Measurements from ENCODE around the gene ABCC8. TPM values are rescaled to one million over a fixed set of nuclear protein-coding genes. Genes with fewer than 3 reads are reported as not detected.
A peak's percentile ranks its signal among the peaks of the same experiment; 100 is the strongest.

Gene ABCC8
- total RNA-seq, 2 experiments from 2014 or later = not detected

DNA sequence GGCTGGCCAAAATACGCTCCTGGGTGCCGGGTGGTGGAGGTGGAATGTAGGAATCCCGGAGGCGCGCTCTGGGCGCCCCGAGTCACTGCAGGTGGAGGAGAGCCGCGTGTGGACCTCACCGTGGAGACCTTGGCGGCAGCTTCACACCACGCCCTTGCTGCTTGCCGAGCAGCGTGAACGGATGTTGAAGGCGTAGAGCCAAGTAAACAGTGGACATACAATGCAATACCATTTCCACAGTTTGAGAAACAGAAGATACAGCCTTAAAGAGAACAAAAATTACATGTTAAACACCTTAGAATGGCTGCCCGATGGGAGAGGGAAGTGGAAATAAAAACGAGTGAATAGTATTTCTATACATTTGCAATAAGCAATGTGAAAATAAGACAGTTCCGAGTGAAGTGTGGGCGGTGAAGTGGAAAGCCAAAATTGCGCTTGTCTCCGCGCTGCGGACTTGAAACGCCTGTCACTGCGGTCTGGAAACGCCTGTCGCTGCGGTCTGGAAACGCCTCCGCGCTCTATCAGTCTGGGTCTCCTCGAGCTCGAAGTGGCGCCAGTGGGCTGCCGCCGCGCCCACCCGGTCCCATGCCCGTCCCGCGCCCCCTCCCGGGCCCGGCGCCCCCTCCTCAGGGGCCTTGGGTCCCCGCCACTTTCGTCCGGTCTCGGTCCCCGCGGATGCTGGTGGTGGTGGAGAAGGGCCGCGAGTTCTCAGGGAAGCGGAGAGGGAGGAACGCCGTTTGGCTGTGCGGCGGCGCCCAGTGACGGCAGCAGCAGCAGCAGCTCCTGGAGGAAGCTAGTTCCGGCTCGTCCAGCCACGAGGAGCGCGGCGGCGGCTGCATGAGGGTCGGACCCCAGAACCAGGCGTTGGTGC lies 123.5 kb downstream of the ABCC8 start:
- peaks cover 7% of the 10 kb centered on the region for H3K36me3 Mint-ChIP-seq (ENCODE audit: low read depth)
- DNase-seq = peak; percentile 47
- H3K9me3 Mint-ChIP-seq = peaks cover 3% of the 10 kb centered on the region
- H3K4me3 Mint-ChIP-seq = peak overlapping the region; percentile 69
- peaks cover 31% of the 10 kb centered on the region for H3K4me1 Mint-ChIP-seq
- ChIA-PET POLR2A (no interaction called here), CTCF (interaction anchor here (1.0 to 1.5 kb wide), 3 partner anchors 8 to 35 kb away, joined by 4 read pairs; no protein-coding TSS in a partner anchor)
- H3K27ac Mint-ChIP-seq = peak overlapping the region; percentile 82
- peaks cover 31% of the 10 kb centered on the region for H3K27me3 Mint-ChIP-seq

DNA sequence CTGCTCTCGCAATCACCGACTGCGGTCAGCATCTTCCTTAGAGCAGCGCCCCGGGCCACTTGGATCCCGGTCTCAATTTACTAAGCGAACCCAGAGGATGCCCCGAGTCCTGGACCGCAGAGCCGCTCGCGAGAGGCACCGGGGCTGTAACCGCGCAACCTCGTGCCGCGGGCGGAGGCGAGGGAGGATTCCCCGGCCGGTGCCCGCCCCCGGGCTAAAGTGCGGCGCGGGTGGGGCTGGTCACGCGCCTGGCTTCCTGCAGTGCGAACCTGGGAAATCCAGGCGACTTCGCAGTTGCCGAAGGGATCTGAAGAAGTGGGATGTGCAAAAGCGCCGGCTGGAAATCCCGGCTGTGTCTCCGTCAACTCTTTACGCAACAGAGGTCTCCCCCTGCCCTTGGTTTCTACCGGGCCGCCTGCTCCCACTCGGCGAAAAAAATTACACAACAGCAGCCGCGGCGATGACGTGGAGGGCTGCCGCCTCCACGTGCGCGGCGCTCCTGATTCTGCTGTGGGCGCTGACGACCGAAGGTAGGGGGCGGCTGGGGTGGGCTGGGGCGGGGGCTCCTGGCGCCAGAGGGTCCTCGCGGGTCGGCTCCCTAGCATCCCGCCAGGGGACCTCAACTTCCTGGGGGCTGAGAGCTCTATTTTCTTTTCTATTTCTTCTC lies 125.0 kb downstream of the ABCC8 start, which contains the start of gene NCR3LG1:
Gene NCR3LG1, plus strand, starts transcription at position 291 of the 667 bp plus-strand sequence. Its CDS starts 170 bp downstream, at position 461.
- H3K27me3 Mint-ChIP-seq = peaks cover 31% of the 10 kb centered on the region
- H3K27ac Mint-ChIP-seq = peak within 1 kb of the TSS; percentile 82
- H3K4me1 Mint-ChIP-seq = peaks cover 31% of the 10 kb centered on the region
- peak within 1 kb of the TSS; percentile 69 for H3K4me3 Mint-ChIP-seq
- CTCF ChIA-PET = no interaction called here
- POLR2A ChIA-PET = interaction anchor here (0.7 kb wide), 1 partner anchor 33 kb away, joined by 6 read pairs; no protein-coding TSS in a partner anchor
- peaks cover 3% of the 10 kb centered on the region for H3K9me3 Mint-ChIP-seq
- H3K36me3 Mint-ChIP-seq (ENCODE audit: low read depth) = peaks cover 7% of the 10 kb centered on the region
- peak; percentile 44 for DNase-seq

DNA sequence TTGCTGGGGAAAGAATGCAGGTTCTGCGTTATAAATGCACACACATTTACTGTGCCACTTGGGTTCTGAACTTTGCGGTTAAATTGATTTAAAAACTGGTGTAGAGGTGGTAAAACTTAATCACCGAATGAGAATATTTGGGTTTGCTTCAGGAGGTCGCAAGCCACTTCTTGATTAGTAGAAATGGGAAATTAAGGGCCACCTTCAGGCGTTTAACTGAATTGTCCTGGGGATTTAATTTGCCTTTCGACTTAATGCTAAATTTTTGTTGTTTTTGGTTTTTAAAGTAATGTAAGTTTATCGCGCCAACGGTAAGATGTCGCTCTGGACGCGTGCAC lies 125.5 kb downstream of the ABCC8 start:
- Mint-ChIP-seq H3K36me3 (ENCODE audit: low read depth) (peaks cover 7% of the 10 kb centered on the region), H3K27ac (peak overlapping the region; percentile 57), H3K4me3 (peak overlapping the region; percentile 69), H3K4me1 (peaks cover 31% of the 10 kb centered on the region), H3K27me3 (peaks cover 31% of the 10 kb centered on the region), H3K9me3 (no peaks in the 10 kb centered on the region)
- POLR2A ChIA-PET = interaction anchor here (0.6 kb wide), 1 partner anchor 633 kb away, joined by 6 read pairs; no protein-coding TSS in a partner anchor
- DNase-seq = no peak
- CTCF ChIA-PET = interaction anchor here (1.1 kb wide), 1 partner anchor 33 kb away, joined by 3 read pairs; no protein-coding TSS in a partner anchor

GRCh38 chr11:17350455-17351171 lies 126.0 kb downstream of the ABCC8 start:
- Mint-ChIP-seq H3K9me3 (no peaks in the 10 kb centered on the region), H3K27ac (no peak overlapping the region), H3K4me3 (peak overlapping the region; percentile 69), H3K27me3 (peaks cover 31% of the 10 kb centered on the region), H3K4me1 (peaks cover 31% of the 10 kb centered on the region), H3K36me3 (ENCODE audit: low read depth) (peaks cover 7% of the 10 kb centered on the region)
- CTCF ChIA-PET = interaction anchor here (1.1 kb wide), 1 partner anchor 34 kb away, joined by 3 read pairs; no protein-coding TSS in a partner anchor
- POLR2A ChIA-PET = interaction anchor here (0.6 kb wide), 1 partner anchor 633 kb away, joined by 6 read pairs; no protein-coding TSS in a partner anchor
- no peak for DNase-seq

DNA sequence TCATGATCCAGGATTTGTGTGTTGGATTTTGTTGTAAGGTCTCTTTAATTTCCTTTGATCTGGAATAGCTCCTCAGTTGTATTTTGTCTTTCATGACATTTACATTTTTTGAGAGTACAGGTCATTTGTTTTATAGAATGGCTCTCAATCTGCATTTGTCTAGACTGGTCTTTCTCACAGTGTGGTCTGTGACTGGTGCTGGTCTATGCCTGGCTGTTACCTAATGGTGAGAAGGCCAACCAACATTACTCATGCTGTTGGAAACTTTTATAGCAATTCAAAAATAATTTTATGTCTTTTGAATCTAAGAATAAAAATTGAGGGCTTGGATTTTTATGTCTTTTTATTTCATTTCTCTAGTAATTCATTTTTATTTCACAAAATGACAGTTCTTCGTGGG lies 129.0 kb downstream of the ABCC8 start:
- CTCF ChIA-PET = interaction anchor here (1.1 kb wide), 1 partner anchor 14 kb away, joined by 5 read pairs; no protein-coding TSS in a partner anchor
- Mint-ChIP-seq H3K27ac (no peak overlapping the region), H3K9me3 (no peaks in the 10 kb centered on the region), H3K27me3 (peaks cover 18% of the 10 kb centered on the region), H3K36me3 (ENCODE audit: low read depth) (peaks cover 20% of the 10 kb centered on the region), H3K4me1 (peaks cover 13% of the 10 kb centered on the region), H3K4me3 (no peak overlapping the region)
- DNase-seq = no peak
- POLR2A ChIA-PET = no interaction called here

- no peaks in the 10 kb centered on the region for H3K9me3 Mint-ChIP-seq
- H3K36me3 Mint-ChIP-seq (ENCODE audit: low read depth) = peaks cover 15% of the 10 kb centered on the region
- H3K4me1 Mint-ChIP-seq = no peaks in the 10 kb centered on the region
- ChIA-PET CTCF (interaction anchor here (0.8 to 1.4 kb wide), 2 partner anchors 13 to 589 kb away, joined by 3 read pairs; no protein-coding TSS in a partner anchor), POLR2A (no interaction called here)
- no peak overlapping the region for H3K4me3 Mint-ChIP-seq
- no peaks in the 10 kb centered on the region for H3K27me3 Mint-ChIP-seq
- H3K27ac Mint-ChIP-seq = no peak overlapping the region
- no peak for DNase-seq
These were observed 132.7 kb downstream of the ABCC8 start for GRCh38 chr11:17343907-17344306.

GRCh38 chr11:17343257-17343656 lies 133.4 kb downstream of the ABCC8 start:
- no peaks in the 10 kb centered on the region for H3K27me3 Mint-ChIP-seq
- H3K4me1 Mint-ChIP-seq = no peaks in the 10 kb centered on the region
- no peak overlapping the region for H3K4me3 Mint-ChIP-seq
- ChIA-PET CTCF (no interaction called here), POLR2A (no interaction called here)
- H3K27ac Mint-ChIP-seq = no peak overlapping the region
- DNase-seq = no peak
- H3K36me3 Mint-ChIP-seq (ENCODE audit: low read depth) = peaks cover 15% of the 10 kb centered on the region
- H3K9me3 Mint-ChIP-seq = no peaks in the 10 kb centered on the region

Other genes with a start within 250 kb of the ABCC8 start
- gene NUCB2, start 200.1 kb downstream of the ABCC8 start, total RNA-seq = 100 to 1,000 TPM; 161 to 180 TPM
- under 1 TPM; 0.30 to 0.42 TPM for gene NCR3LG1, start 125.0 kb downstream of the ABCC8 start, total RNA-seq
- 1 to 10 TPM in 1 of 2 experiments, under 1 TPM in 1; 0.64 to 1.2 TPM for gene KCNJ11, start 88.2 kb downstream of the ABCC8 start, total RNA-seq
- not detected for gene USH1C, start 67.6 kb upstream of the ABCC8 start, total RNA-seq
- gene OTOG, start 70.4 kb upstream of the ABCC8 start, total RNA-seq = not detected
- gene MYOD1, start 242.7 kb upstream of the ABCC8 start, total RNA-seq = not detected